GM20431 (cell line): ENCODE results near the gene LINGO3.

Experiments used
- in situ Hi-C: fragments of 300-500 bp; cut with MseI, MboI; formaldehyde crosslinking; loops from one replicate; pipeline ENCODE4 v1.15.0; 2020; ENCODE audit warnings: low sequenced_read_pairs; ENCODE audit not compliant: unreplicated experiment

LINGO3 gene

GRCh38 chr19:2340496-2341243, 32.7 kb upstream of the LINGO3 start:
- in situ Hi-C loops: no loop called here

- in situ Hi-C loops: no loop called here
Observed at GRCh38 chr19:2339644-2340310, 31.8 kb upstream of the LINGO3 start.

GRCh38 chr19:2338751-2339643, 31.0 kb upstream of the LINGO3 start:
- in situ Hi-C loops: no loop called here

- in situ Hi-C loops: no loop called here
Observed at GRCh38 chr19:2338055-2338615, 30.2 kb upstream of the LINGO3 start.

GRCh38 chr19:2337329-2337707, 29.4 kb upstream of the LINGO3 start:
- in situ Hi-C loops: no loop called here

DNA sequence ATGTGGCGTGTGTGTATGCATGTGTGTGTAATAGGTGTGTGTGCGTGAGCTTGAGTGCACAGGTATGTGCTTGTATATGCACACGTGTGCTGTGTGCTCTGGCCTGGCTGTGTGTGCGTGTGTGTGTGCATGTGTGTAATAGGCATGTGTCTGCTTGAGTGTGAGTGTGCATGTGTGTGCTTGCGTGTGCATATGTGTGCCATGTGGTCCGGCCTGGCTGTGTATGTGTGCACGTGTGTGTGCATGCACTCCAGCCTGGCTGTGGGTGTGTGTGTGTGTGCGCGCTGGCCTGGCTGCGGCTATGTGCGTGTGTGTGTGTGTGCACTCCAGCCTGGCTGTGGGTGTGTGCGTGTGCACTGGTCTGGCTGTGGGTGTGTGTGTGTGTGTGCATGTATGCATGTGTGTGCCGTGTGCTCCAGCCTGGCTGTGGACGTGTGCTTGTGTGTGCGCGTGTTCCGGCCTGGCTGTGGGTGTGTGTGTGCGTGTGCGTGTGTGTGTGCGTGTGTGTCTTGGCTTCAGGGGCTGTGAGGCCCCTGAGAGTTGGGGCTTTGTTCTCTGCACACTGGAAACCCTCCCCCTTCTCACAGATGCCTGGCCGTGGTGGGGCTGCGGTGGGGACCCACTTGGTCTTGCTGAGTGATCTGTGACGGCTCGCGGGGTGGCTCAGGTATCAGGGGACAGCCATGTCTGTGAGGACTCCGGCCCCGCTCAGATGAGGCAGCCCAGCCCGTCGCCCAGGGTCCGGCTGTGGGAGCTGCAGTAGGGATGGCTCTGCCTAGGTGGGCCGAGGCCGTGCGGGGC, 28.8 kb upstream of the LINGO3 start:
- in situ Hi-C loops: no loop called here

DNA sequence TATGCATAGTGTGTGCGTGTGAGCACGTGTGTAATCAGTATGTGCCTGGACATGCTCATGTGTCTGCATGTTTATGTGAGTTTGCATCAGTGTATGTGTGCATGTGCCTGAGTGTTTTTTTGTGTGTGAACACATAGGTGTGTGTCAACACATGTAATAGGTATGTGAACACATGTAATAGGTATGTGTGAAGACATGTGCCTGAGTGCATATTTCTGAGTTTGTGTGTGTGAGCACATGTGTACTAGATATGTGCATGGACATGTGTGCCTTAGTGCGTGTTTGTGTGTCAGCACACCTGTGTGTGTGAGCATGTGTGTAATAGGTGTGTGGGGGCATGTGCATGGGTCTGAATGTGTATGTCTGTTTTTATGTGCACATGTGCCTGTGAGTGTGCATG, 27.9 kb upstream of the LINGO3 start:
- in situ Hi-C loops: no loop called here

DNA sequence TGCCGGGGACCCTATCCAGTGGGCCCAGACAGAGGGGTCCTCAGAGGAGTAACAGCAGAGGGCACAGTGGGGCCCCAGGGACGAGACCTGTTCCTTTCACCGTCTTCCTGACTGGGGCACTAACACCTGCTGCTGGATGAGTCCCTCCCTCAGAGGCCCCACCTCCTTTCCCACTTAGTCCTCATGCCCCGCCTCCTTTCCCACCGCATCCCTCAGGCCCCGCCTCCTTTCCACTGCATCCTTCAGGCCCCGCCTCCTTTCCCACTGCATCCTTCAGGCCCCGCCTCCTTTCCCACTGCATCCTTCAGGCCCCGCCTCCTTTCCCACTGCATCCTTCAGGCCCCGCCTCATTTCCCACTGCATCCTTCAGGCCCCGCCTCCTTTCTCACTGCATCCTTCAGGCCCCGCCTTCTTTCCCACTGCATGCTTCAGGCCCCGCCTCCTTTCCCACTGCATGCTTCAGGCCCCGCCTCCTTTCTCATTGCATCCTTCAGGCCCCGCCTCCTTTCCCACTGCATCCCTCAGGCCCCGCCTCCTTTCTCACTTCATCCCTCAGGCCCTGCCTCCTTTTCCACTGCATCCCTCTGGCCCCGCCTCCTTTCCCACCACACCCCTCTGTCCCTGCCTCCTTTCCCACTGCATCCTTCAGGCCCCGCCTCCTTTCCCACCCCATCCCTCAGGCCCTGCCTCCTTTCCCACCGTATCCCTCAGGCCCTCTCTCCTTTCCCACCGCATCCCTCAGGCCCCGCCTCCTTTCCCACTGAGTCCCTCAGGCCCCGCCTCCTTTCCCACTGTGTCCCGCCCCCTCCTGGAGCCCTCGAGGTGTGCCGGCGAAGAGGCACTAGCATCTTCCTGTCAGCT, 27.3 kb upstream of the LINGO3 start:
- in situ Hi-C loops: no loop called here

DNA sequence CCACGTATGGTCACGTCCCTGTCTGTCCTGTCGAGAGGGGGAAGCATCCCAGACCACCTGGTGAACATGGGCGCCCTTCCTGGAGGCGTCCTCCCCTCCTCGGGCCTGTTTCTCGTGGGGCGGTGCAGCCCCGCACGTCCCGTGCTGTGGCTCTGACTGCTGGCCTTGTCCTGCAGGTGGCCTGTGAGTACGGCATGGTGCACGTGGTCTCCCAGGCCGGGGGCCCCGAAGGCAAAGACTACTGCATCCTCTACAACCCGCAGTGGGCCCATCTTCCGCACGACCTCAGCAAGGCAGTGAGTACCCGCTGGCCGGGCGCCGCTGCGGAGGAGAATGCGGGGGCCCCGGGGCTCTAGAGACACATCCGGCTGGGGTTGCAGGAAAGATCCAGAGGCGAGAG, 26.5 kb upstream of the LINGO3 start:
- in situ Hi-C loops: no loop called here

- in situ Hi-C loops: no loop called here
Observed at GRCh38 chr19:2333807-2334211, 25.9 kb upstream of the LINGO3 start.

DNA sequence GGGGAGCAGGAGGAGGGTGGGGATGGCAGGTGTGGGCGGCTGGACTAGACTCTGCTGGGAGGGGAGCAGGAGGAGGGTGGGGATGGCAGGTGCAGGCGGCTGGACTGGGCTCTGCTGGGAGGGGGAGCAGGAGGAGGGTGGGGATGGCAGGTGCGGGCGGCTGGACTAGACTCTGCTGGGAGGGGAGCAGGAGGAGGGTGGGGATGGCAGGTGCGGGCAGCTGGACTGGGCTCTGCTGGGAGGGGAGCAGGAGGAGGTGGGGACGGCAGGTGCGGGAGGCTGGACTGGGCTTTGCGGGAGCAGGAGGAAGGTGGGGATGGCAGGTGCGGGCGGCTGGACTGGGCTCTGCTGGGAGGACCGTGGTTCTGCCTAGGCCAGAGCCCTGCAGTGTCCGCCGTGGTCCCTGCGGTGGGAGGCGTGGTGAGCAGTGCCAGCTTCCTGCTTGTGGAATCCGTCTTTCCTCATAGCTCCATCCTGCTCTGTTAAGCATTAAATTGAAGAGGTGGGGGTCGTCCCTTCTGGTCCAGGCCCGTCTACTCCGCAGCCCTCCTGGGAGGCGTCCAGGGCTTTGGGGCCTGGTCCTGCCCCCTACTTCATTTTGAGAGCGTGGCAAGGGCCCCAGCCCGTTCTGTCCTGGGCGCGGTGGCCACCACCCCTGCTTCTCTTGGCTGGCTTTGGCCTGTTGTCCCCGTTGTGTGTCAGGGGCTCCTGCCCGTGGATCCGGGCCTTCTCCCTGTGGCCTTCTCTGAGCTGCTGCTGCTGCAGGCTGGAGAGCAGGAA, 25.3 kb upstream of the LINGO3 start:
- in situ Hi-C loops: no loop called here

DNA sequence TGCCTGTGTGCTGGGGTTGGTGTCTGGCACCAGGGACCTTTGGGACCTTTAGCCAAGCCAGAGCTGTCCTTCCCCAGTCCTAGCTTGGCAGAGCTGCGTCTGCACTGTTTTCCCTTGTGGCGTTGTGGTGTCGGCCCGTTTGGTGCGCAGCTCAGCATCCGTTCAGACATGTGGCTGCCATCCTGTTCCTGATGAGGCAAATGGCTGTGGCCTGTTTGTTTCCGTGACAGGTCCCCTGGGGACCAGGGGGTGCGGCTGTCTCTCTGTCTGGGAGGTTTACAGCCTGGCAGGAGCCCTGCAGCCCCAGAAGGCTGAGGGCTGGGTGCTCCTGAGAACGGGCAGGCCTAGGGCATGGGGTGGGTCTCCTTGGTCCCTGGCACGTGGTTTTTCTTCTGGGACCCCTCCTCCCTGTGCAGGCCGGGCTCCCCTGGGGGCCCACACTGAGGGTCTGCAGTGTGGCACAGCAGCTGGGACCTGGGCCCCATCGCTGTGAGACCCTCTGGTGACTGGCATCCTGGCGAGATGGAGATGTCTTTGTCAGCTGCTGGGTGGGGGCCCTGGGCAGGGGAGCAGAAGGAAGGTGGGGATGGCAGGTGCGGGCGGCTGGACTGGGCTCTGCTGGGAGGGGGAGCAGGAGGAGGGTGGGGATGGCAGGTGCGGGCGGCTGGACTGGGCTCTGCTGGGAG, 24.5 kb upstream of the LINGO3 start:
- in situ Hi-C loops: no loop called here

DNA sequence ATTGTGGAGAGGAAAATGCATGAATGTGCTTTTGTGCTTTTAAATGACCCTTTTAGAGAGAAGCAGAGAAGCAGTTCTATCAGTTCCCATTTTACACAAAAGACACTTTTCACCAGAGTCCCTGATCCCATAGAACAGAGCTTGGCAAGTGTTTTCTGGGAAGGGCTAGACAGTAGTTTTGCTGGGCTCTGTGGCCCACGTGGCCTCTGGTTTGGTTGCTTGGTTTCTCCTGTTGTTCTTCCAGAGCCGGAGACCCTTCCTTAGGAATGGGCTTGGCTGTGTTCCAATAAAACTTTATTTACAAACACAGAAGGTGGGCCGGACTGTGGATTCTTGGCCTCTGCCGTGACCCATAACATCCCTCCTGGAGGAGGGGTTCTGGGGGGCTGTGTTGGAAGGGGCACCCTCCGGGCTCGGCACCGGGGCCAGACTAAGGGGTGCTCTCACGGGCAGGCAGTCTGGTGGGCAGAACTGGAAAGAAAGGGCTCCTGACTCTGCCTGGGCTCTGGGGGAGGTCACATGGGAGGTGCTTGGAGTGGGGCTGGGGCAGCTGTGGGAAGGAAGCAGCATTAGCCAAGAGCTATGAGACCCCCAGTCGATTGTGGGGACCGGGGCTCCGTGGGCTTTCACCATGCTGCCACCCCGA, 23.8 kb upstream of the LINGO3 start:
- in situ Hi-C loops: no loop called here

DNA sequence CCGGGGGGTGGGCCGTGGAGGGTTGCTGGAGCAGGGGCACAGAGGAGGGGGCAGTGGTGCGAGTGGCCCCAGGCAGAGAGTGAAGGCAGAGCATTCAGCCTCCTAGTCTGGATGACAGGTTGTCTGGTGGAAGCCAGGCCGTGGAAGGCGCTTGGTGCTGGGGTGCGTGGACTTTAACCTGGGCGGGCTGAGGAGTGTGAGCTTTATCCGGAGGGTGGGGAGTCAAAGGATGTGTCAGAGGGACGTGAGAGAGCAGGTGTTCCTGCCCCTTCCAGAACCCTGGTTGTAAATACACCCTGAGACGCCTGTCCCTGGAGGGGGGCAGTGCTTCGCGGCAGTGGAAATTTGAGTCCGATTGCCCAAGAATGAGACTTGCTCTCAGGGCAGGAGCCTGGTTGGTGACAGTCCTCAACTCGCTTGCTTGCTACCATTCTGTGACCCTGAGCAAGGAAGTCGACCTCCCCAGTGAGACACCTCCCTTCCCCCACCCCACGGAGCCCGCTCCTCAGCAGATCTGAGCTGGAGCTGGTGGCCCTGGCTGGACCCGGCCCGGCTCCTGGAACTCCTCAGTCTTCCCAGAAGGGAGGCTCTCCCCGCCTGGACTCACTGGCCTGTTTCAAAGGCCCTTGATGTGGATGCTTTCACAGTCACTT, 22.8 kb upstream of the LINGO3 start:
- in situ Hi-C loops: no loop called here

DNA sequence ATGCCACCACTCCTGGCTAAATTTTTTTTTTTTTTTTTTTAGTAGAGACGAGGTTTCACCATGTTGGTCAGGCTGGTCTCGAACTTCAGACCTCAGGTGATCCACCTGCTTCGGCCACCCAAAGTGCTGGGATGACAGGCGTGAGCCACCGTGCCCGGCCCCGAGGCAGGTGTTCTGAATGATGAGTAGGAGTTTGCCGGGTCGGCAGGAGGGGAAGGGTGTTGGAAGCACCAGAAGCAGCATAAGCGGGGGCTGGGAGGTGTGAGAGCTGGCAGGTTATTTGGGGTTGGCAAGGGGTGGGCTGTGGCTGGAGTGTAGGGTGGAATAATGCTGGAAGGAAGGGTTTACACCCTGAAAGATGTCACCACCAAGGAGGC, 22.3 kb upstream of the LINGO3 start:
- in situ Hi-C loops: no loop called here

DNA sequence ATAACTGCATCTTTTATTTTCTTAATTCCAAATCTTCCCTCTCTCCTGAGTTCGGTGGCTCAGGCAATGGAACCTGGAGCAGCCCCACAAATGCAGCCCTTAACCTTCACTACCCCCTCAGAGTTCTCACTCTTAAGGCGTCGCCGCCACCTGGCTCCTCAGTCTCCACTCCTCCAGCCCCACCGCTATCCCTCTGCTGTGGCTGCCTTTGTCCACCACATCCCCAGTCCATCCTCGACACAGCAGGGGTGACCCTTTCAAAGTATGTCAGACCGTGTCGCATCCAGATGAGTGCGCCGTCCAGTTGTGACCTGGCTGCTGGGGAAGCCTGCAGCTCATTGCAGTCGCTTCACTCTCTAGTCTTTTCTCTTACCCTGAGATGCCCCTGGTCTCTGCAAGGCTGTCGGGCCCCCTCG, 21.6 kb upstream of the LINGO3 start:
- in situ Hi-C loops: no loop called here

DNA sequence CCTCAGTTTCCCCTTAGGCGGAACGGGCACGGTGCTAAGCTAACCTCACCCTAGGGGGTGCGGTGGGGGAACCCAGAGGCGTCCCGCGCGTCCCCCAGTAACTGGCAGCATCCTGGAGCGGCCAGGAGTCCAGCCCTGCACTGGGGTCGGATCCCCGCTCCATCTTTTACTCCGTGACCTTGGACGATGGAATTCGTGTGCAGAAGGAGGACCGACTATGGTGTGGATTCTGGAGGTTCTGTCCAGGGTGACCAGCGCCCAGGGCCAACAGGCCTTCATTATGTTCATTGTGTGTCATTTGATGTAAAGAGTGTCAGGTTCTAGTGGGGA, 21.2 kb upstream of the LINGO3 start:
- in situ Hi-C loops: no loop called here
